HuH-7 (cell line): ENCODE measurements around the gene EMC1.
"Not testable (repeated sequence)": the region's sequence is repeated elsewhere in the genome, so short reads cannot be mapped to it uniquely, and the experiment has no call there.

Source experiments
- DNase-seq: peaks from one replicate; pipeline ENCODE4 v3.0.0; 2011; ENCODE audit warnings: low spot score

EMC1 gene

GRCh38 chr1:19216585-19216984, 34.7 kb downstream of the EMC1 start:
- not testable (repeated sequence) for DNase-seq

GRCh38 chr1:19213580-19213979, 37.7 kb downstream of the EMC1 start:
- no peak for DNase-seq

GRCh38 chr1:19212167-19212566, 39.2 kb downstream of the EMC1 start:
- DNase-seq = no peak

GRCh38 chr1:19210772-19211549, 40.4 kb downstream of the EMC1 start:
- DNase-seq = no peak

GRCh38 chr1:19209990-19210771, 41.1 kb downstream of the EMC1 start, which contains the start of gene UBR4:
UBR4 (minus strand) TSS chr1:19210266; CDS start chr1:19210248, 18 bp downstream.
- DNase-seq = peak; percentile 85

- DNase-seq = peak; percentile 15
Measured at GRCh38 chr1:19209439-19209989, 41.8 kb downstream of the EMC1 start.

GRCh38 chr1:19208710-19209438, 42.5 kb downstream of the EMC1 start:
- no peak for DNase-seq

GRCh38 chr1:19206947-19207346, 44.4 kb downstream of the EMC1 start:
- DNase-seq = no peak

GRCh38 chr1:19205845-19206244, 45.5 kb downstream of the EMC1 start:
- no peak for DNase-seq

GRCh38 chr1:19205403-19205802, 45.9 kb downstream of the EMC1 start:
- no peak for DNase-seq

- DNase-seq = no peak
Measured at GRCh38 chr1:19204446-19205266, 46.7 kb downstream of the EMC1 start.

- no peak for DNase-seq
Measured at GRCh38 chr1:19203440-19203839, 47.9 kb downstream of the EMC1 start.

GRCh38 chr1:19202396-19202795, 48.9 kb downstream of the EMC1 start:
- peak; percentile 21 for DNase-seq

GRCh38 chr1:19199969-19200604, 51.2 kb downstream of the EMC1 start:
- no peak for DNase-seq

- DNase-seq = no peak
Measured at GRCh38 chr1:19199329-19199968, 51.9 kb downstream of the EMC1 start.

GRCh38 chr1:19198820-19199219, 52.5 kb downstream of the EMC1 start:
- no peak for DNase-seq

GRCh38 chr1:19197845-19198244, 53.5 kb downstream of the EMC1 start:
- no peak for DNase-seq

GRCh38 chr1:19196331-19196730, 55.0 kb downstream of the EMC1 start:
- DNase-seq = no peak

- no peak for DNase-seq
Measured at GRCh38 chr1:19193004-19193403, 58.3 kb downstream of the EMC1 start.

- no peak for DNase-seq
Measured at GRCh38 chr1:19191811-19192210, 59.5 kb downstream of the EMC1 start.
